Measurements from ENCODE around the gene C6orf136. TPM values are rescaled to one million over a fixed set of nuclear protein-coding genes. Genes with fewer than 3 reads are reported as not detected.

C6orf136 gene
- total and polyA plus RNA-seq, 10 of the 15 experiments (the other 5 are each of a cell fraction or from before 2014, with no cell fraction given): 5.2 to 24.1 (median 14.9) TPM

DNA sequence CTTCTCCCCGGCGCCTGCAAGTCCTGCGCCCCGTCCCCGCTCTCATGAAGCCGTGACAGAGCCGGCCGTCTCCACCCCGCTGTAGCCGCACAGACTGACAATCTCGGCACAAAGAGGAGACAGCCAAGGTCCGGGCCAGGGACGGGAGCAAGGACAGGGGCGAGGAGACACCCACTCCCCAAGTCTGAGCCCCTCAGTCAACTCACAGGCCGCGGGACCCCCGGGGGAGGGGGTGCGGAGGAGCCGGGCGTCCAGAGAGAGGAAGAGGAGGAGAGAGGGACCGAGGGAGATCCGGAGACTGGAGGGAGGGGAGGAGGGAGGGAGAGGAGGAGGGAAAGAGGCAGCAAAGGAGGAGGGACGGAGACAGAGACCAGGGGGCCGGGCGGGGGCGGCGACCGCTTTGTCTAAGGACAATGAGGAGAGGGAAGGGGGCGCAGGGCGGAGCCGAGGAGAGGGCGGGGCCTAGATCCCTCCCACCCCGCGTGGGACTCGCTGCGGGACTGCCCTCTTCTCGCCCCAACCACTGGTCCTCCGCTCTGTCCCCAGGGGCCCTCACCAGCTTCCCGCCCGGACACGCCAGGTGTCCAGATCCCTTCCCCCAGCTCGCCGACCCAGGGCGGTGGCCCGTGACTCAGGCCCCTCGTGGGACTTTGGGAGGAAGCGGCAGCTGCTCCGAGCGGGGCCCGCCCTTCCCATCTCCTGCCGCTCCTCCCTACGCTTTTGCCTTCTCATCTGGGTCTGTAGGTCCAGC, 40.1 kb downstream of the C6orf136 start (continued):
- TF ChIP-seq HSF1 (IDR thresholded peaks at IDR 0.05; ENCODE audit: low read depth, low read length): no peak
- peak; percentile 99 for TF ChIP-seq IKZF1 (conservative IDR thresholded peaks at IDR 0.05)

- in situ Hi-C loops (cut with MboI): no loop called here
- H4K20me1 ChIP-seq (ENCODE audit: control insufficient read depth, insufficient read depth): no peaks in the 10 kb centered on the region
- DNase-seq (ENCODE audit: low read depth, low spot score) (no peak), FAIRE-seq (no peak), ATAC-seq (peak; percentile 1; the same call in 1 of the 3 replicates)
- peaks cover 15% of the 10 kb centered on the region for H3K4me1 ChIP-seq (ENCODE audit: control insufficient read depth, insufficient read depth, low read length)
- H3K27ac ChIP-seq (ENCODE audit: control insufficient read depth, insufficient read depth): peak overlapping the region; percentile 96
- intact Hi-C loops (cut with micrococcal nuclease; ENCODE audit: unreplicated experiment): loop anchor here (1.0 to 2.0 kb wide), 2 partner anchors 29 to 71 kb away; partner anchors contain the start of gene MDC1
- peak overlapping the region; percentile 75 for H3K9ac ChIP-seq (ENCODE audit: control insufficient read depth, insufficient read depth, low read length)
- H3K9me3 ChIP-seq (replicated peaks; ENCODE audit: control insufficient read depth, insufficient read depth, low read length): no peaks in the 10 kb centered on the region
- ChIA-PET POLR2A (interaction anchor here (0.5 to 6.1 kb wide), 14 partner anchors 8 to 196 kb away, joined by 3 to 167 read pairs (median 9); partner anchors contain the start of genes DHX16, MDC1, MRPS18B and PPP1R10), CTCF (interaction anchor here (0.7 to 4.8 kb wide), 11 partner anchors 8 to 234 kb away, joined by 3 to 64 read pairs (median 14); partner anchors contain the start of genes DHX16, MDC1 and TUBB), RAD21 (ENCODE audit: unreplicated experiment) (interaction anchor here (0.7 to 6.4 kb wide), 8 partner anchors 9 to 226 kb away, joined by 3 to 114 read pairs (median 4); partner anchors contain the start of genes DHX16, MDC1, TUBB and VARS2), SMC1A (ENCODE audit: uncharacterized antibody, unreplicated experiment) (interaction anchor here (0.9 to 6.9 kb wide), 12 partner anchors 9 to 133 kb away, joined by 3 to 73 read pairs (median 5); partner anchors contain the start of genes MDC1, MRPS18B and PPP1R10)
- WGBS (ENCODE audit: insufficient coverage, insufficient replicate concordance, low lambda C conversion rate, missing lambda C conversion rate): 1% methylated on average over 21 of the region's 22 CpGs
- no peak overlapping the region for H2AFZ ChIP-seq (ENCODE audit: control insufficient read depth, low read depth, low read length)
- peak overlapping the region; percentile 69 for H3K4me2 ChIP-seq (ENCODE audit: control insufficient read depth, insufficient read depth)
- no peaks in the 10 kb centered on the region for H3K27me3 ChIP-seq (replicated peaks in 1 of 2; ENCODE audit: control insufficient read depth in 2 of 2, insufficient read depth in 2 of 2, low read length in 1 of 2)
- H3K36me3 ChIP-seq (ENCODE audit: control insufficient read depth in 2 of 2, insufficient read depth in 2 of 2, low read length in 1 of 2): no peaks in the 10 kb centered on the region
- peaks cover 78% of the 10 kb centered on the region for H3K79me2 ChIP-seq (ENCODE audit: control insufficient read depth, insufficient read depth, low read length)
- TSS peak; percentile 78 for BruUV-seq (replicated peaks)
- H3K4me3 ChIP-seq: peak overlapping the region; percentile 100
- TF ChIP-seq CHD4 (IDR thresholded peaks at IDR 0.05): no peak
- no peak for TF ChIP-seq ZNF384 (IDR thresholded peaks at IDR 0.05; ENCODE audit: borderline replicate concordance, low read depth, low read length)
- TF ChIP-seq ZNF217 (IDR thresholded peaks at IDR 0.05): no peak
- TF ChIP-seq EGR1 (IDR thresholded peaks at IDR 0.05; ENCODE audit: borderline replicate concordance in 1 of 2, low read depth in 2 of 2, low read length in 2 of 2): peak in 1 of 2 experiments; percentile 36; a peak in 1 of 3 replicates
- peak; percentile 35 for TF ChIP-seq POLR2AphosphoS5 (IDR thresholded peaks at IDR 0.05; ENCODE audit: low read length)
- no peak for TF ChIP-seq FOXK2 (IDR thresholded peaks at IDR 0.05)
- TF ChIP-seq, protein P1, sequence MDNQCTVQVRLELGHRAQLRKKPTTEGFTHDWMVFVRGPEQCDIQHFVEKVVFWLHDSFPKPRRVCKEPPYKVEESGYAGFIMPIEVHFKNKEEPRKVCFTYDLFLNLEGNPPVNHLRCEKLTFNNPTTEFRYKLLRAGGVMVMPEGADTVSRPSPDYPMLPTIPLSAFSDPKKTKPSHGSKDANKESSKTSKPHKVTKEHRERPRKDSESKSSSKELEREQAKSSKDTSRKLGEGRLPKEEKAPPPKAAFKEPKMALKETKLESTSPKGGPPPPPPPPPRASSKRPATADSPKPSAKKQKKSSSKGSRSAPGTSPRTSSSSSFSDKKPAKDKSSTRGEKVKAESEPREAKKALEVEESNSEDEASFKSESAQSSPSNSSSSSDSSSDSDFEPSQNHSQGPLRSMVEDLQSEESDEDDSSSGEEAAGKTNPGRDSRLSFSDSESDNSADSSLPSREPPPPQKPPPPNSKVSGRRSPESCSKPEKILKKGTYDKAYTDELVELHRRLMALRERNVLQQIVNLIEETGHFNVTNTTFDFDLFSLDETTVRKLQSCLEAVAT (IDR thresholded peaks at IDR 0.05): 0 out of 2 replicates have a peak, but pooled peaks have one; percentile 8
- TF ChIP-seq ZBED1 (IDR thresholded peaks at IDR 0.05; ENCODE audit: borderline replicate concordance): no peak
- TF ChIP-seq HDGF (IDR thresholded peaks at IDR 0.05): no peak
- peak; percentile 10; the same call in 1 of the 2 replicates for TF ChIP-seq DPF2 (IDR thresholded peaks at IDR 0.05)
- no peak for TF ChIP-seq NR2C2 (IDR thresholded peaks at IDR 0.05; ENCODE audit: borderline replicate concordance, control insufficient read depth, insufficient read length, low read depth)
- TF ChIP-seq, protein P2, sequence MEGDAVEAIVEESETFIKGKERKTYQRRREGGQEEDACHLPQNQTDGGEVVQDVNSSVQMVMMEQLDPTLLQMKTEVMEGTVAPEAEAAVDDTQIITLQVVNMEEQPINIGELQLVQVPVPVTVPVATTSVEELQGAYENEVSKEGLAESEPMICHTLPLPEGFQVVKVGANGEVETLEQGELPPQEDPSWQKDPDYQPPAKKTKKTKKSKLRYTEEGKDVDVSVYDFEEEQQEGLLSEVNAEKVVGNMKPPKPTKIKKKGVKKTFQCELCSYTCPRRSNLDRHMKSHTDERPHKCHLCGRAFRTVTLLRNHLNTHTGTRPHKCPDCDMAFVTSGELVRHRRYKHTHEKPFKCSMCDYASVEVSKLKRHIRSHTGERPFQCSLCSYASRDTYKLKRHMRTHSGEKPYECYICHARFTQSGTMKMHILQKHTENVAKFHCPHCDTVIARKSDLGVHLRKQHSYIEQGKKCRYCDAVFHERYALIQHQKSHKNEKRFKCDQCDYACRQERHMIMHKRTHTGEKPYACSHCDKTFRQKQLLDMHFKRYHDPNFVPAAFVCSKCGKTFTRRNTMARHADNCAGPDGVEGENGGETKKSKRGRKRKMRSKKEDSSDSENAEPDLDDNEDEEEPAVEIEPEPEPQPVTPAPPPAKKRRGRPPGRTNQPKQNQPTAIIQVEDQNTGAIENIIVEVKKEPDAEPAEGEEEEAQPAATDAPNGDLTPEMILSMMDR (IDR thresholded peaks at IDR 0.05 in 2 of 3, conservative IDR thresholded peaks at IDR 0.05 in 1 of 3; ENCODE audit: control insufficient read depth in 2 of 3, extremely low read depth in 1 of 3, insufficient read depth in 1 of 3, low read depth in 3 of 3, low read length in 3 of 3): 0 out of 6 replicates have a peak, but pooled peaks of 1 of the 3 experiments have one; percentile 2
Measured at GRCh38 chr6:30687659-30688431, 40.9 kb downstream of the C6orf136 start.
